Measurements from ENCODE around the gene GPD1L. TPM values are rescaled to one million over a fixed set of nuclear protein-coding genes. Genes with fewer than 3 reads are reported as not detected.

The GPD1L gene
- total RNA-seq, 2 experiments from 2014 or later = 9.2 to 10.2 TPM

GRCh38 chr3:32083702-32084270 lies 22.6 kb upstream of the GPD1L start:
- Mint-ChIP-seq H3K27ac (no peak overlapping the region), H3K4me1 (ENCODE audit: low read depth) (no peaks in the 10 kb centered on the region), H3K4me3 (no peak overlapping the region), H3K36me3 (ENCODE audit: low read depth) (peaks cover under 1% of the 10 kb centered on the region), H3K9me3 (no peaks in the 10 kb centered on the region), H3K27me3 (peaks cover 4% of the 10 kb centered on the region)
- DNase-seq (no peak), ATAC-seq (no peak)
- no peak for TF ChIP-seq CTCF (IDR thresholded peaks at IDR 0.05)
- ChIA-PET CTCF (no interaction called here), POLR2A (no interaction called here)
- intact Hi-C loops (cut with micrococcal nuclease) = no loop called here

GRCh38 chr3:32084870-32085269 lies 21.6 kb upstream of the GPD1L start:
- DNase-seq = no peak
- H3K27me3 Mint-ChIP-seq = peaks cover 7% of the 10 kb centered on the region
- ChIA-PET POLR2A (interaction anchor here (1.1 kb wide), 1 partner anchor 8 kb away, joined by 3 read pairs; no protein-coding TSS in a partner anchor), CTCF (interaction anchor here (0.8 kb wide), 1 partner anchor 390 kb away, joined by 3 read pairs; no protein-coding TSS in a partner anchor)
- TF ChIP-seq CTCF (IDR thresholded peaks at IDR 0.05) = no peak
- H3K9me3 Mint-ChIP-seq = no peaks in the 10 kb centered on the region
- no peak overlapping the region for H3K27ac Mint-ChIP-seq
- no peak for ATAC-seq
- no peaks in the 10 kb centered on the region for H3K4me1 Mint-ChIP-seq (ENCODE audit: low read depth)
- intact Hi-C loops (cut with micrococcal nuclease) = no loop called here
- peaks cover 2% of the 10 kb centered on the region for H3K36me3 Mint-ChIP-seq (ENCODE audit: low read depth)
- no peak overlapping the region for H3K4me3 Mint-ChIP-seq

- Mint-ChIP-seq H3K4me3 (no peak overlapping the region), H3K27ac (no peak overlapping the region), H3K4me1 (ENCODE audit: low read depth) (peaks cover 5% of the 10 kb centered on the region), H3K9me3 (no peaks in the 10 kb centered on the region), H3K27me3 (peaks cover 7% of the 10 kb centered on the region), H3K36me3 (ENCODE audit: low read depth) (peaks cover 2% of the 10 kb centered on the region)
- ATAC-seq (no peak), DNase-seq (no peak)
- no peak for TF ChIP-seq CTCF (IDR thresholded peaks at IDR 0.05)
- ChIA-PET POLR2A (interaction anchor here (0.8 kb wide), 1 partner anchor 47 kb away, joined by 3 read pairs; no protein-coding TSS in a partner anchor), CTCF (no interaction called here)
- intact Hi-C loops (cut with micrococcal nuclease) = no loop called here
These were observed 20.0 kb upstream of the GPD1L start for GRCh38 chr3:32086464-32086863.

- Mint-ChIP-seq H3K36me3 (ENCODE audit: low read depth) (peaks cover 2% of the 10 kb centered on the region), H3K27me3 (peaks cover 11% of the 10 kb centered on the region), H3K4me1 (ENCODE audit: low read depth) (peaks cover 8% of the 10 kb centered on the region), H3K4me3 (no peak overlapping the region), H3K9me3 (no peaks in the 10 kb centered on the region), H3K27ac (no peak overlapping the region)
- intact Hi-C loops (cut with micrococcal nuclease) = no loop called here
- ATAC-seq = no peak
- CTCF ChIA-PET = no interaction called here
- no peak for TF ChIP-seq CTCF (IDR thresholded peaks at IDR 0.05)
- DNase-seq = no peak
- POLR2A ChIA-PET = no interaction called here
These were observed 16.9 kb upstream of the GPD1L start for GRCh38 chr3:32089476-32089875.

- H3K36me3 Mint-ChIP-seq (ENCODE audit: low read depth) = peaks cover 2% of the 10 kb centered on the region
- intact Hi-C loops (cut with micrococcal nuclease) = no loop called here
- H3K4me3 Mint-ChIP-seq = no peak overlapping the region
- H3K27me3 Mint-ChIP-seq = peaks cover 11% of the 10 kb centered on the region
- ATAC-seq (no peak), DNase-seq (no peak)
- no peak overlapping the region for H3K27ac Mint-ChIP-seq
- ChIA-PET CTCF (no interaction called here), POLR2A (no interaction called here)
- no peaks in the 10 kb centered on the region for H3K9me3 Mint-ChIP-seq
- peaks cover 12% of the 10 kb centered on the region for H3K4me1 Mint-ChIP-seq (ENCODE audit: low read depth)
- TF ChIP-seq CTCF (IDR thresholded peaks at IDR 0.05) = no peak
These were observed 13.2 kb upstream of the GPD1L start for GRCh38 chr3:32093204-32093603.
